ENCODE data around the gene FBXL16. TPM values are rescaled to one million over a fixed set of nuclear protein-coding genes. Genes with fewer than 3 reads are reported as not detected.
"Not testable (repeated sequence)": the region's sequence is repeated elsewhere in the genome, so short reads cannot be mapped to it uniquely, and the experiment has no call there.

The FBXL16 gene, protein sequence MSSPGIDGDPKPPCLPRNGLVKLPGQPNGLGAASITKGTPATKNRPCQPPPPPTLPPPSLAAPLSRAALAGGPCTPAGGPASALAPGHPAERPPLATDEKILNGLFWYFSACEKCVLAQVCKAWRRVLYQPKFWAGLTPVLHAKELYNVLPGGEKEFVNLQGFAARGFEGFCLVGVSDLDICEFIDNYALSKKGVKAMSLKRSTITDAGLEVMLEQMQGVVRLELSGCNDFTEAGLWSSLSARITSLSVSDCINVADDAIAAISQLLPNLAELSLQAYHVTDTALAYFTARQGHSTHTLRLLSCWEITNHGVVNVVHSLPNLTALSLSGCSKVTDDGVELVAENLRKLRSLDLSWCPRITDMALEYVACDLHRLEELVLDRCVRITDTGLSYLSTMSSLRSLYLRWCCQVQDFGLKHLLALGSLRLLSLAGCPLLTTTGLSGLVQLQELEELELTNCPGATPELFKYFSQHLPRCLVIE
- not detected for total RNA-seq
- long read RNA-seq, partial matches to known transcripts: 0 of 1 reads
- long read RNA-seq, other reads (novel, unspliced or antisense): 1 of 1 reads

DNA sequence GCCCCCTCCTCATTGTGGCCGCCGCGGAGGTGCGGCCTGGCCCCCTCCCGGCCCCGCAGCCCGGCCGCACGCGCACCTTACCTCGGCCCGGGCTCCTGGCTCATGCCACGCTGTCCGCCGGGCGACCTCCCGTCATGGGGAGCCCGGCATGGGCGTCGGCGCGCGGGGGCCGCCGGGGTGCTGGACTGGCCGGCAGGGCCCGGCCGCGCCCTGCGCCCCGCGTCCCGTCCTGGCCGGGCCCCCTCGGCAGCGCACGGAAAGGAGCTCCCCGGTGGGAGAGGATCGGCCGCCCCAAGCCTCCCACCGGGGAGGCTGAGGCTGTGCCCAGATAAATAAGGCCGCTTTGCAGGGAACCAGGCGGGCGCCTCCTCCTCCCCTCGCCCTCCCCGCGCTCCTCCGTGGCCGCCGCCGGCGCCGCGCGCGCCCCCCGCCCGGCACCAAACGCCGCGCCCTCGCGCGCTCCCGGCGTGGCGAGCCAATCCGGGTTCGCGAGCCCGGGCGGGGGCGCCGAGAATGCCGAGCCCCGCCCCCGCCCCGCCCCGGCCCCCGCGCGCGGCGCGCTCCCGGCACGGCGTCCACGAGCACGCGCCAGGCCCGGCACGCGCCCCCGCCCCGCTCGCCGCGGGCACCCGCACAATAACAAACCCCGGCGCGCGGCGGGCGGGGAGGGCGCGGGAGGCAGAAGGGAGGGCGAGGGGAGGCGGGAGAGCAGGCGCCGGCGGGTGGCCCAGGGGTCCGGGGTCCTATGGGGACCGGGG, at the start of gene FBXL16:
Gene FBXL16 (minus strand): TSS at position 371 of the 758 bp plus-strand sequence. CDS start 8,396 bp downstream, outside the sequence.
- DNase-seq (ENCODE audit: low spot score): no peak

DNA sequence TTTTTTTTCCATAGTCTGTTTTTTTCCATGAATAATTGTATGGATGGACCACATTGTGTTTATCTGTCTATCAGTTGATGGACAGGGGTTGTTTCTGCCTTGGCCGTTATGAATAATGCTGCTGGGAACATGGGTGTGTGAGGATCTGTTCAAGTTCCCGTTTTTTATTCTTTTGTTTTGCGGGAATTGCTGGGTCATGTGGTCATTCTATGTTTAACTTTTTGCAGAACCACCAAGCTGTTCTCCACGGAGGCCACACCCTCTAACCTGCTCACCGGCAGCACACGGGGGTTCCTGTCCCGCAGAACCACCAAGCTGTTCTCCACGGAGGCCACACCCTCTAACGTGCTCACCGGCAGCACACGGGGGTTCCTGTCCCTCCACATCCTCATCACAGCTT, 49.1 kb upstream of the FBXL16 start:
- DNase-seq (ENCODE audit: low spot score): no peak

DNA sequence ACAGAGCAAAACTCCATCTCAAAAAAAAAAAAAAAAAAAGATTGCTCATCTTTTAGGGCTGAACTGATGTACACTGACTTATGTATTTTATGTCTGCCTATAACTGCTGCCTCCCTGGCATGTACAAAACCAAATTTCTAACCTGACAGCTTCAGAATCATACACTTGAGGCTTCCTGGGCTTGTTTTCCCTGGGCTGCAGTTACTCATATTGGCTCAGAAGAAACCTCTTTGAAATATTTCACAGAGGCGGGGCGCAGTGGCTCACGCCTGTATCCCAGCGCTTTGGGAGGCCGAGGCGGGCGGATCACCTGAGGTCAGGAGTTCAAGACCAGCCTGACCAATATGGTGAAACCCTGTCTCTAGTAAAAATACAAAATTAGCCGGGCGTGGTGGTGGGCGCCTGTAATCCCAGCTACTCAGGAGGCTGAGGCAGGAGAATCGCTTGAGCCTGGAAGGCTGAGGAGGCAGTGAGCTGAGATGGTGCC, 48.6 kb upstream of the FBXL16 start:
- DNase-seq (ENCODE audit: low spot score): not testable (repeated sequence)

DNA sequence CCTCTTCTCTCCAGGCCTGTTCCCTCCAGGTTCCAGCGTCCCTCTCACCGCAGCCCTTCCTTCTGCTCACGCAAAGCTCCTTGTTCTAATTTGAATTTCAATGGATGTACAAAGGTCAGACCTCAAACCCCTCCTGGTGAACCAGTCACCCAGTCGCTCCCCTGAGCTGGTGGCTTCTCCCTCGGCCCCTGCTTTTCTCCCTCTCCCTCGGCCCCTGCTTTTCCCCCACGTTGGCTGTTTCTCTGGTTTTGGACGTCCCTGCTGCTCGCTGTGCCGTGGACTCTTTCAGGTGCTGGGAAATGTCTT, 46.4 kb upstream of the FBXL16 start:
- no peak for DNase-seq (ENCODE audit: low spot score)

DNA sequence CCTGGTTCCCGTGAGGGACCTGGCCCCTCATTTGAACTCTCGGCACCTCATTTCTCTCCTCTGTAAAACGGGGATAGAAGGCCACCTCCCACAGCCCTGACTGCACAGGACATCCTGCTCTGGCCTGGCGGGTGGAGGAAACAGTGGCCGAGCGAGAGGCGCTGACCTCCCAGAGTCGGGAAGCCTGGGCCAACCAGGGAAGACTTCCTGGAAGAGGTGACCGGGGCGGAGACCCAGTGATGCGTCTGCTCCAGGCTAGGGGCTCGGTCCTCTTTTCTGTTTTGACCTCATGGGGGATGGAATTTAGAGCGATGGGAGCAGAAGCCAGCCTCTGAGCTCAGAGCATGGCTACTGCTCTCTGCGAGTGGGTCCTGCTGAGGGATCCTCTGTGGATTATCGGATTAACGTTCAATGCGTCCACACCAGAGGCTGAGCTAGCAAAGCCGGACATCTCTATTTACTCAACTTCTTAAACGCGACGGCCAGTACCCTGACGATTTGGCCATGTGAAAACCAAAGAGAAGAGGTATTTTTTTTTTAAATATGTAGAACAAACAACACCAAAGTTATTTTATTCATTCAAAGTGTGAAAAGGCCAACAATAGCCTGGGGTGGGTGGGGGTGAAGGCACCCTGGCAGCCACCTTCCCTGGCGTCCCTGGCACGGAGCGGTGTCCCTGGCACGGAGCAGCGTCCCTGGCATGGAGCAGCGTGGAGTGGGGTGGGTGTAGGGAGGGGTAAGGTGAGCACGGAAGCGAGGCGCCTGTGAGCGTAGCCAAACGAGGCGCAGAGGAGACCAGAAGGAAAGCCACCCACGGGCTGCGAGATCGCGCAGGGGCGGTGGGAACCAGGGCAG, 45.8 kb upstream of the FBXL16 start:
- DNase-seq (ENCODE audit: low spot score): no peak

DNA sequence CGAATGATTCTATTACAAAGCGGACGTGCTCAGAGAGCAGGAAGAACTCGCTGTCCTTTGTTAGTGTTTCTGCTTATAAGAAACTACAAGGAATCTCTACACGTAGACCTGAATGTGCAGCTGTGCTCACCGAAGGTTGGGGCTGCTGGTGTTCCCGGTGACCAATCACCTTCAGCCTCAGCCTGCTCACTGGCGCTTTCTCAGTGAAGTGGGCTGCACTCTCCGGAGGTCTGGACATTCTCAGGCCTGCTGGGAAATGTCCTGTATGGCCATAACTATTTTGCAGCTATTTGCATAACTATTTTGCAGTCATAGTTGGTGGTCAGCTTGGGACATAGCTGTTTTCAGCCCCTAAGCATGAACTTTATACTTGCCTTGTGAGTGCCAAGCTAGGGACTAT, 44.9 kb upstream of the FBXL16 start:
- no peak for DNase-seq (ENCODE audit: low spot score)

DNA sequence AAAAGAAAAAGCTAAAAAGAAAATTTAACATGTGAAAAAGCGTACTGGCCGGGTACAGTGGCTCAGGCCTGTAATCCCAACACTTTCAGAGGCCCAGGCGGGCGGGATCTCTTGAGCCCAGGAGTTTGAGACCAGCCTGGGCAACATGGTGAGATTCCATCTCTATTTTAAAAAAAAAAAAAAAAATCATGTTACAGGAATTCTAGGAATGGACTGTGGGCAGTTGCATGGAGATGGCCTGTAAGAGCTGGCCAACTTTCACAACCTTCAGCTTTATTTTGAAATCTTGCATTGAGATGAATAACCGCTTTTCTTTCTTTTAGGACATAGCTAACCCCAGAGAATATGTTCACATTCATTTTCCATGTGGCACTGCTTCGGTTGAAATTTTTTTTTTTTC, 43.4 kb upstream of the FBXL16 start:
- DNase-seq (ENCODE audit: low spot score): no peak

DNA sequence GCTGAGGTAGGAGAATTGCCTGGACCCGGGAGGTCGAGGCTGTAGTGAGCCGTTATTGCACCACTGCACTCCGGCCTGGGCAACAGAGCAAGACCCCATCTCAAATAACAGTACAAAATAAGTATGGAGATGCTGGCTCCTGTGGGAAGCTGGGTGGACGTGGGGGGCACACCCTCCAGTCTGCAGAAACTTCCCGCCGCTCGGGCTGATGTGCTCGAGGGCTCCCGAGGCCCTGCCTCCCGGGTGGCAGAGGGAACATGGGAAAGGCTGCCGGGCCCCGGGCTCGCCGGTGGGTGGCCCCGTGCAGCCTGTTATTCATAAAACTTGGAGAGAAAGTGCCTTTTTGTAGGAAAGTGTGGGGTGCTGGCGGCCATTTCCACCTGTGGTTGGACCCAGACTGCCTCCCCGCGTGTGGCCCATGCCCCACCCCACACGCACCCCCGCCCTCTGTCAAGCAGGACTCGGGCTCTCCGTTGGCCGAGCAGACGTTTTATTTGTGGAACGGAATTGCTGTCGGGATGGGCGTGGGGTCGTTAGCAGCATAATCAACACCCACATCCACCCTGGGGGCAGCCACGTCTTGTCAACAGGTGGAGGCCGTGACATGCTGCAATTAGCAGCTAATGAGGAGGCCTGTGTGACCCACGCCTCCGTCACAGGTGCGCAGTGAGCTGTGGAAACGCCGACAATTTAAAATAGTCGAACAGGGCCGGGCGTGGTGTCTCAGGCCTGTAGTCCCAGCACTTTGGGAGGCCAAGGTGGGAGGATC, 42.6 kb upstream of the FBXL16 start:
- DNase-seq (ENCODE audit: low spot score): no peak

DNA sequence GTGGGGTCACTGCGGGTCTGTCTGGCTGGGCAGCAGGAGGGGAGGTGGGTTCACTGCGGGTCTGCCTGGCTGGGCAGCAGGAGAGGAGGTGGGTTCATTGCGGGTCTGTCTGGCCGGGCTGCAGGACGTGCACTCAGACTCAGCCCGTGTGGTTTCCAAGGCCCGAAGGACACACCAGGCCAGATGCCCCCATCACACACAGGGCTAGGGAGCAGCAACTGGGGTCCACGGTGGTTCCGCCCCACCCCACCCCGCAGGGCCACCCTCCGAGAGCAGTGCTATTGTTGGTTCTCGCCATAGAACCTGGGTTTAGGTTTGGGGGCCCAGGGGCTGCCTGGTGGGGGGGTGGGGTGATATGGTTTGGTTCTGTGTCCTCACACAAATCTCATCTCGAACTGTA, 41.0 kb upstream of the FBXL16 start:
- no peak for DNase-seq (ENCODE audit: low spot score)

DNA sequence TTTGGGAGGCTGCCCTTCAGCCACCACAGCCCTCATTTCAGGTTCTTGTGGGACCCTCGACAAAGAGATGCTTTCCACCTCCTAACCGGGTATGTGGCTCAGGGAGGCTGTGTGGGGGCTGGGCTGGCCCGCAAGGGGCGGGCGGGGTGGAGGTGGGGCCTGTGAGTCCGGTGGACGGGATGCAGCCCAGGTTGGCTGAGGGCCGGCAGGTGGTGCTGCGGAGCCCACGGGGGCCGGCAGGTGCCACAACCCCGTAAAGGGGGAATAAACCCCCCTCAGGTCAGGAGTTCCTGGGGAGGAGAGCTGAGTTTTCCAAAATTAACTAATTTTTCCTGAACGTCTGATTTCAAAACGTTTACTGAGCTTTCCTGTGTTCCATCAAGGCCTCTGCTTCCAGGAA, 40.1 kb upstream of the FBXL16 start:
- no peak for DNase-seq (ENCODE audit: low spot score)

DNA sequence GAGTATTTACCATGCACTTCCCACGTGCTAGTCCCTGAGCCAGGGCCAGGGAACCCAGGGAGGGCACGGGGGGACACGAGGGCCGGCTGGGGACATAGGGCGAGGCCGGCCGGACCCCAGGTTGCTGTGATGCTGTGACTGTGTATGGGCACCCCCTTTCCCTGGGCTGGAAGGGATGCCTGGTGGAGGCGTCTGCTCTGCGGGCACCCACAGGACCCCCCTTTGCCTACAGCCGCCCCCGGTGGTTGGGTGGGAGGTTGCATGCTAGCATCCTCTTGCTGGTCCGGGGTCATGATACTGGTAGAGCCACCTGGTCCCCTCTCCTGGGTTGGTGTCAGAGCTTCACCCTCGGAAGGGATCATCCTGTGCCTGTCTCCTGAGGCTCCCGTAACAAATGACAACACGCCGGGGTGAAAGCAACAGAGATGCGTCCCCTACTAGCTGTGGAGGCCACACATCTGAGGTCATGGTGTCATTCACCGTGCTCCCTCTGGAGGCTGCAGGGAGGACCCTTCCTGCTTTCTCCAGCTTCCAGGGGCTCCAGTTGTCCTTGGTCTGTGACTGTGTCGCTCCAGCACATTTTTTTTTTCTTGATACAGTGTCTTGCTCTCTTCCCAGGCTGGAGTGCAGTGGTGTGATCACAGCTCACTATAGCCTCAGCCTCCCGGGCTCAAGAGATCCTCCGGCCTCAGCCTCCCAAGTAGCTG, 38.3 kb upstream of the FBXL16 start:
- DNase-seq (ENCODE audit: low spot score): no peak

DNA sequence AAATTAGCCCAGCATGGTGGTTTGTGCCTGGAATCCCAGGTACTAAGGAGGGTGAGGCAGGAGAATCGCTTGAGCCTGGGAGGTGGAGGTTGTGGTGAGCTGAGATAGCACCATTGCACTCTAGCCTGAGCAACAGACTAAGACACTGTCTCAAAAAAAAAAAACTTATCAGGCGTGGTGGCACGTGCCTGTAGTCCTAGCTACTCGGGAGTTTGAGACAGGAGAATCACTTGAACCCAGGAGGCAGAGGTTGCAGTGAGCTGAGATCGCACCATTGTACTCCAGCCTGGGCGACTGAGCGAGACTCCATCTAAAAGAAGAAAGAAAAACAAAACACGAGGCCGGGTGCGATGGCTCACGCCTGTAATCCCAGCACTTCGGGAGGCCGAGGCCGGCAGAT, 37.3 kb upstream of the FBXL16 start:
- not testable (repeated sequence) for DNase-seq (ENCODE audit: low spot score)

DNA sequence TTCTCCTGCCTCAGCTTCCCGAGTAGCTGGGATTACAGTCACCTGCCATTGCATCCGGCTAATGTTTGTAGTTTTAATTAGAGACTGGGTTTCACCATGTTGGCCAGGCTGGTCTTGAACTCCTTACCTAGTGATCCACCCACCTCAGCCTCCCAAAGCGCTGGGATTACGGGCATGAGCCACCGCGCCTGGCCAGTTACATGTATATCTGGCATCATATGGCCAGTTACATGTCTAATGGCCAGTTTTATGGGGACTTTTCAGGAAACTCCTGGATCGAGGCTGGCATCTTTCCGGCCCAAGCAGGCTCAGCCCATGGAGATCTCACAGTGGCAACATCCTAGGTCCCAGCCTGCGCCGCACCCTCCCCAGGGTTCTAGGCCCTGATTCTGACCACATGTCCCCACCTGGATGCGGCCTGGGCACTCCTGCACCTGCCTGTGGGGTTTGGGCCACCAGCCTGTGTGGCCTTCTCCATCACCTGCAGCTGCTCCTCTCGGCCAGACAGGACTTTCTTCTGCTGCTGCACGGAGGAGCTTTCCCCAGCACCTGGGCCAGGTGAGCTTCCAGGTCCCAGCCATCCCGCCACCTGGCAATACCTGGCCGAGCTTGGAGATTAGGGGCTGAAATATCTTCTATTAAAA, 36.5 kb upstream of the FBXL16 start:
- no peak for DNase-seq (ENCODE audit: low spot score)

DNA sequence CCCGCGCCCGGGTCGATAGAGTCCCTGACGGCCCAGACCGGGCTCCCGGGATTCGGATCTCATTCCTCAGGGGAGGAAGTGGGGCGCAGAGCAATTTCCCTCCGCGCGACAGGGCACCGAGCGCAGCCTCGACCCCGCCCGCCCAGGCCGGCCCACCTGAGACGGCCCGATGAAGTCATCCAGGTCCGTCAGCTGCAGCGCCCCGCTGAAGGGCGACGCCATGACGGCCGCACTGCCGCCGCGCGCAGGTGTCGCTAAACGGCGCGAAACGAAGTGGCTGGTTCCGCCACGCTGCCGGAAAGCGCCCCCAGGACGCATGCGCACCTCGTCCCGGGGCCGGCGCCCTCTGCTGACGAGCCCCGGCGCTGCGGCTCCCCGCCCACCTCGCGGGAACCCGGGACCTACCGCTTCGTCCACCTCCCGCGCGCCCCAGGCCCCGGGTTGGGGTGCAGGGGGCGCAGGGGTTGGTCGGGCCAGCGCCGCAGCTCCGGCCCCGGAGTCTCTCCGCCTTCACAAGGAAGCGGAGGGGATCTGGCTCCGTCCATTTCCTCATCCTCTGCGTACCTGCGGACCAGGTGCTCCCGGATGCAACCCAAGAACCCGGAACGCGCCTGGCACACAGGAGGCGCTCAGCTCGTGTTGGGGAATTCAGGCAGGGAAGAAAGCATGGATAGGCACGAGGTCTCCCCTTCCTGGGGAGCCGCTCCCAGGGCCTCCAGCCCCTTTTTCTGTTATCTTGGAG, 35.3 kb upstream of the FBXL16 start, which contains the start of gene CIAO3:
Gene CIAO3 (minus strand): TSS at position 234 of the 742 bp plus-strand sequence. CDS start 12 bp downstream, at position 222.
- peak; percentile 98 for DNase-seq (ENCODE audit: low spot score)

DNA sequence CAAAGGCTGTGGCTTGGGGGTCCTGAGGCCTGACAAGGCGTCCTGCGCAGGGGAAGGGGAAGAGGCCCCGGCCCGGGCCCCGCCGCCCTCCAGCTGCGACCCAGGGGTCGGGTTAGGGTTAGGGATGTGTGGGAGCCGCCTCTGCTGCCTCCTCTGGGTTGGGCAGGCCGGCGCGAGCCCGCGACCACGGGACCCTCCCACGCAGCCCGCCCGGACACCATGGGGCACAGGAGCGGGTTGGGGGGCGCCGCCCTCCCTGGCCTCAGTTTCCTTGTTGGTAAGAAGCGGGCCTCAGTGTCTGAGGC, 34.8 kb upstream of the FBXL16 start:
- no peak for DNase-seq (ENCODE audit: low spot score)

DNA sequence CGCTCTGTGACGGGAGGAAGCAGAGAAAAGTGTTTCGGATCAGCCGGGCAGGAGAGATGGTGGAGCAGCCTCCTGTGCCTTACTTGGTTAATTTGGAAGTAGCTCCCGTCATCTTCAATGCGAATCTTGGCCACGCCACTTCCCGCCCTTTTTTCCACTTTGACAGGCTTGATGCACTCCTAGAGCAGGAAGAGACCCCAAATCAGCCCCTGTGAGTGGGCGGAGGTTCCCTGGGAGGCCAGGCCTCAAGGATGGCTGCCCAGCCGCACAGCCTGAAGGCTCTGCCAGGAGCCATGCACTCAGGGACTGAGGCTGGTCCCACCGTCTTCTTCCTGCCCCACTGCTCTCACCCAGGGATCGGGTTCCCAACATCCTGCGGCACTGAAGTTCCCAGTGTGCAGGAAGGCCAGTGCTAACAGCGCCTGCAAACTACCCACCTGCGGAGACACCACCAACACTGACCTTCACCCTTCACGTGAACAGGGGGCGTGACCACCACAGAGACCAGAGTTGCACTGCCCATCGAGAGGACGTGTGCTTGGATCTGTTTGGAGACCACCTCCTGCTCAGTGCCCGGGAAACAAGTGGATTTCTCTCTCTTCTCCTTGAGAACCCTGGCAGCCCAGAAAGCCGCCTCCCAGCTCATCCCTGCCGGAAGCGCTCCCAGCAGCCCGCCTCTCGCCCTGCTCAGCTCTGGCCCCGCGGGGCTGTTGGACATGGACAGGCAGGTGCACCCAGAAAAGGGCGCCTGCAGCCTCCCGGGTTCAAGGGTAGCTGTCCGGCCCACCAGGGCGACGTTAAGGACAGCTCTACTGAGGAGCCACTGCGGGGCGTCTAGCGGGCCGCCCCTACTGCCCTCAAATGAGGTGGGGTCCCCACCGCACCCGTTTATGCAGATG, 34.2 kb upstream of the FBXL16 start:
- DNase-seq (ENCODE audit: low spot score): no peak

DNA sequence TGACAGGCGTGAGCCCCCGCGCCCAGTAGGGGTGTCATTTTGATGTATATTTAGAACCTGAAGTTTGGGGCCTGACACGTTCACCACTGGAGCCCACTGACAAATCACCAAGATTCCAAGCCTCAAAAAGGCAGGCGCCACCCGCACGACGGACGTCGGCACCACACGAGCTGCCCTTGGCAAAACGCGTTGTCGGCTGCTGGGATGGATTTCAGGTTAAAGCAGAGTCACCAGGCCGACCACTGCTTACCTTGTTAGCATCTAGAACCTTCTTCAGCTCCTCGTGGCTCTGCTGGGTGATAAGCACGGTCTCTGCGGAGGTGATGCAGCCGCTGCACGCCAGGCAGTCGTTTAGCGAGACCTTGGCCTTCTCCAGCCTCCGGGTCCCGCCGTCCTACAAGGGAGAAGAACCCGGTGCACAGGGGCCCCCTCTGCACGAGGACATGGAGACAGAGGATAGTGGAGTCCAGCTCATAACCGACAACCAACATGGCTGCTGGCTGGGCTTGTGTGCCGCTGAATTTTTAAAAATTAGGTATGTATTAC, 31.4 kb upstream of the FBXL16 start:
- no peak for DNase-seq (ENCODE audit: low spot score)
